Transverse colon (tissue), 4 donors: ENCODE measurements around the gene KCP.

Experiments used
- EP300 ChIP-seq: sonication (generic); formaldehyde crosslinking; IDR thresholded peaks from one replicate; pipeline ENCODE4 v1.6.1; 2017; ENCODE audit warnings: antibody characterized with exemption, low read depth
- POLR2AphosphoS5 ChIP-seq, 3 donors: sonication (generic); formaldehyde crosslinking; IDR thresholded peaks; one replicate each; pipeline ENCODE4 v1.6.1; 2016; ENCODE audit warnings: antibody characterized with exemption in 3 of 3
- TF ChIP-seq, protein P1 (sequence below), 5 experiments: fragments of 200-600 bp in 3 of 5; fragments of 450-650 bp in 2 of 5; sonication (generic) in 3 of 5; IDR thresholded peaks; 1 replicate in 2 of 5; 2 replicates in 3 of 5; pipeline ENCODE4 v1.5.1; 2016 to 2017; ENCODE audit warnings: antibody characterized with exemption in 5 of 5, inconsistent platforms in 3 of 5, mild to moderate bottlenecking in 2 of 5, moderate library complexity in 1 of 5

DNA sequence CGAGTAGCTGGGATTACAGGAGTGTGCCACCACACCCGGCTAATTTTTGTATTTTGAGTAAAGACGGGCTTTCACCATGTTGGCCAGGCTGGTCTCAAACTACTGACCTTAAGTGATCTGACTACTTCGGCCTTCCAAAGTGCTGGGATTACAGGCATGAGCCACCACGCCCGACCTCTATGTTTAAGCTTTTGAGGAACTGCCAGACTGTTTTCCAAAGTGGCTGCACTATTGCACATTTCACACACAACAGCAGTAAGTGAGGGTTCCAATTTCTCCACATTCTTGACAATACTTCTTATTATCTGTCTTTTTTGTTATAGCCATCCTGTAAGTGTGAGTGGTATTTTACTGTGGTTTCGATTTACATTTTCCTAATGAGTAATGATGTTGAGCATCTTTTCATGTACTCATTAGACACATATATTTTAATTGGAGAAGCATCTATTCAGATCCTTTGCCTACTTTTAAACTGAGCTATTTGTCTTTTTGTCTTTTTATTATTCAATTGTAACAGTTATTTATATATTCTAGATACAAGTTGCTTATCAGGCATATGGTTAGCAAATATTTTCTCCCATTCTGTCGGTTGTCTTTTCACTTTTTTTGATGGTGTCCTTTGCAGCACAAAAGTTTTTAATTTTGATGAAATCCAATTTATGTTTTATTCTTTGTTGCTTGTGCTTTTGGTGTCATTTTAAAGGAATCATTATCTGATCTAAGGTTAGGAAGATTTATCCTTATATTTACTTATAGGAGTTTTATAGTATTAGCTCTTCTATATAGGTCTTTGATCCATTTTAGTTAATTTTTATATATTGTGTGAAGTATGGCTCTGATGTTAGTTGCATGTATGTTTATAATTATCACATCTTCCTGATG lies 14.4 kb upstream of the KCP start:
- TF ChIP-seq EP300, result no peak
- TF ChIP-seq, protein P1, sequence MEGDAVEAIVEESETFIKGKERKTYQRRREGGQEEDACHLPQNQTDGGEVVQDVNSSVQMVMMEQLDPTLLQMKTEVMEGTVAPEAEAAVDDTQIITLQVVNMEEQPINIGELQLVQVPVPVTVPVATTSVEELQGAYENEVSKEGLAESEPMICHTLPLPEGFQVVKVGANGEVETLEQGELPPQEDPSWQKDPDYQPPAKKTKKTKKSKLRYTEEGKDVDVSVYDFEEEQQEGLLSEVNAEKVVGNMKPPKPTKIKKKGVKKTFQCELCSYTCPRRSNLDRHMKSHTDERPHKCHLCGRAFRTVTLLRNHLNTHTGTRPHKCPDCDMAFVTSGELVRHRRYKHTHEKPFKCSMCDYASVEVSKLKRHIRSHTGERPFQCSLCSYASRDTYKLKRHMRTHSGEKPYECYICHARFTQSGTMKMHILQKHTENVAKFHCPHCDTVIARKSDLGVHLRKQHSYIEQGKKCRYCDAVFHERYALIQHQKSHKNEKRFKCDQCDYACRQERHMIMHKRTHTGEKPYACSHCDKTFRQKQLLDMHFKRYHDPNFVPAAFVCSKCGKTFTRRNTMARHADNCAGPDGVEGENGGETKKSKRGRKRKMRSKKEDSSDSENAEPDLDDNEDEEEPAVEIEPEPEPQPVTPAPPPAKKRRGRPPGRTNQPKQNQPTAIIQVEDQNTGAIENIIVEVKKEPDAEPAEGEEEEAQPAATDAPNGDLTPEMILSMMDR (IDR thresholded peaks at IDR 0.05), result no peak
- TF ChIP-seq POLR2AphosphoS5 (IDR thresholded peaks at IDR 0.05), result no peak
